Activated CD4-positive, alpha-beta T cell treated with anti-CD3 and anti-CD28 coated beads for 48 hours (primary cell): ENCODE results near the gene BATF3.
"Not testable (repeated sequence)": the region's sequence is repeated elsewhere in the genome, so short reads cannot be mapped to it uniquely, and the experiment has no call there.

ENCODE experiments used
- DNase-seq: peaks from one replicate; pipeline ENCODE4 v3.0.0-alpha.2; 2020

BATF3 gene

DNA sequence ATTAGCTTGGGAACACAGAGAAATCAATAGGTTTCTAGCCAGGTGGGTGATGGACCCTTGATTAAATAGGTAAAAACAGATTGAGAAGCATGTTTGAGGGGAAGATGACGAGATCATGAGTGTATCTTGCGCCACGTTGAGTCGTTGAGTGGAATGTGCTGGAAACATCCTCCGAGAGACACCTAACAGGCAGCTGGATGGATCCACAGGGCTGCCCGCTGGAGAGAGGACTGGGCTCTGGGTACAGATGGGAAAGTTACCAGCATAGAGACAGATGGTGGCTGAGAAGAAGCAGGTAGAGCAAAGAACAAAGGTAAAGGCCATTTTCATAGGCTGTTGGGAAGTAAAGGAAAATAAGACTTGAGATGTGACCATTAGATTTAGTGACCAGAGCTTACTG, 15.6 kb downstream of the BATF3 start:
- no peak for DNase-seq

DNA sequence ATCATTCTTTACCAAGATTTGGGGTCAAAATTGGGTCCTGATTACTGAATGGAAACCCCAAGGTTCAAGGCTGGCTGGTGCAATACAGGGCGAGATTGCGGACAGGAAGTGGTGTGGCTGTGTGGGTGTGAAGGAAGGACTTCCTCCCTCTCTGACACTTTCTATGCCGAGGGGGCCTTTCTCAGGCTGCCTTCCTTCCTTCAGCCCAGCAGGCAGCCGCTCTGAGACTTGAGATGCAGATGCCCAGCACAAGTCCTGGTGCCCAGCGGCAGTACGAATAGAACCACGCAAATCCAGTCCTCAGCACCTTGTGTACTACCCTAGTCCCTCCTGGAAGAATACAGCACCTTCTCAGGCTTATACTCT, 16.3 kb downstream of the BATF3 start:
- DNase-seq, result peak; percentile 71

DNA sequence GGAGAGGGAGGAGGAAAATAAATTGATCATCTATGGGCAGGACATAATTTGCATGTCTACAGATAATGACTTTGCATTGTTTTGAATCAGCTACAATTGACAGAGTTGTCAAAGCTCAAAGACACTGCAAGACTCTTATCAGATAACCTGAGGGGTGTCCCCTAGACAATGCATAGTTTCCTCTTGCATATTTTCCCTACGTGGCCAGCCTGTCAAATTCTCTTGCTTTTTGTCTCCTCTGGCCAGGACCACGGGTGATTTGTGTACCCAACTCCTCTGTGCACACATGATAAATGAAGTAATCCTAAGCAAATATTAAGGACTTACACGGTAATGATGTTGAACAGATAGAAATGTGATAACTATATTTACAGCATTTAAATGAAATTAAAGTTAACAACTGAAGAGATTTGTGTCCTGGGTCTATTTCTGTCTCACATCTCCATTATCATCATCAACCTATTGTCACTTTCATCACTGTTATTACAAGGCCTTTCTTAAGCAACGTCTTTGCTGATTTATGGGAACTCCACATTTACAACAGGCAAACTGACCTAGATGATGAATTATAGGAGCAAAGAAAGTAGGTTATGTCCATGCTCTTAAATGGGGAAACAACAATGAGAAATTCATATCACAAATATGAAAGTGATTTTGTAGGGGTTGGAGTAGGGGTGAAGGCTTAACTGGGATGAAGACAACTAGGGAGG, 18.8 kb downstream of the BATF3 start:
- no peak for DNase-seq

DNA sequence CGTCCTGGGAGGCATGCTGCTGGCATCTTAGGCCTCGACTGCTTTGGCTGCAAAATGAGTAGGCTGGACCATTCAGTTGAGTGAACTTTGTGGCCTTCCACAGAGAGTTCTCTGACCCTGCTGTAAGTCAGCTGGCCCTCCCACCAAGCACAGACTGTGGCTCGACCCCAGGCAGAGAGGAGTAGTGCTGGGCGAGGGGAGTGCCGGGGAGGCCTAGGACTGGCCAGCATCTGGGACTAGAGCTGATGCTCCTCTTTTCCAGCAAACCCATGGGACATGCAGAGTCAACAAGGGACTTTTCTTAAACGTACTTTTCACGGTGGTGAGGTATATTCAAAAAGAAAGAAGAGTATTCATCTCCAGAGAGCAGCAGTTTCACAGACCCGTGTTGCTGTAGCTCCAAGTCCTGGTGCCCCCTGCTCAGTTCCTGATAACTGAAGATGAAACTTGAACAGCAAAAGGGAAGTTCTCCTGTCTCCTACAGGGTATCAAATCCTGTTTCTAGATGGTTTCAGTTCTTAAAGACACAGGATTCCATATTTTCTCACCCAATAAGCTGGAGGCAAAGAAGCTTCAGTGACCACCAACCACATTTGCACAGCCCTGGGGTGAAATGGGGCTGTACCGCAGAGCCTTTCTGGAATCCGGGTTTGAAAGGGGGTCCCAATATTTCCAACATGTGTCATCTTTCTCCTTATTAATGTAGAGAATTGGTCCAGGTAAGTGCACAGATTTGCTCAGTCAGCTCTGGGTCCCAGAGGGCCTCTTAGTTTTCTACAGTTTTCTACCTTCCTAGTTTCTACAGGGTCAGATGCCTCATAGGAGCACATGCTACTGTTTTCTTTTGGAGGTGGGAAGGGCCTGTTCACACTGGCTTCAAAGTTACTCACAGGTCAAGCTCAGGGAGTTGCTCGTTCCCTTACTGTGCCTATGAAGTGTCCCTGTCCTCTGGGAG, 20.9 kb downstream of the BATF3 start:
- peak; percentile 59 for DNase-seq

DNA sequence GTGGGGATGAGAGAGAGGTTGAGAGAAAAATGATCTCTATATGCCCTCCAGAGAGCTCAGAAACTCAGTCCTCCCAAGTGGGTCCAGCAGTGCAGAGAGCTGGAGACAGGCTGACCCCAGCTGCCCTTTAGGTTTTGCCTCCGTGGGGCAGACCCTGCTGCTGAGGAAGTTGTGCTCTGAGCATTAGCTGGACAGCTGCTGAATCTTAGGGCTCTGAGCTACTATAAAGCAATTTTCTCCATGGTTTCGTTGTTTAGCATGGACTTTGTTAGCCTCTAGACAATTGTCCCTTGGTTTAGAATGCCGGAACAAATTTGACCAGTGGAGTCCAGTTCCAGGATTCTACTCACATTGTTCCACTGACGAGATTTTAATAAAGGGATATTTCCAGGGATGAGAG, 22.1 kb downstream of the BATF3 start:
- no peak for DNase-seq

DNA sequence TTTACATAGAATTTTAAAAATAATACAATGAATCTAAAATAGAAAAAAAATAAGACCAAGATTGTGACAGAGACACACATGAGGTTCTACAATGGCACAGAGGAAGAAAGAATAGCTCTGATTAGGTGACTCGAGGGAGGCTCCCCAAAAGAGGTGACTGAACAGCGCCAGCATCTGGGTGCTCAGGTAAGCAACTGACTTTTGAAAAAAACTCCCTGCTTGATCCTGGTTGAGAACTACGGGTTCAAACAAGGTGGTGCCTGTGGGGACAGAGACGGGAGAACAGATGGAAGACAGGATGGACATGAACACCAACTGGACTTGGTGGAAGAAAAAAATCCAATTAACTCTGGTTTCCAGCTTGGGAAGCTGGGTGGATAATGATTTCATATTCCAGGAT, 22.5 kb downstream of the BATF3 start:
- DNase-seq, result no peak

DNA sequence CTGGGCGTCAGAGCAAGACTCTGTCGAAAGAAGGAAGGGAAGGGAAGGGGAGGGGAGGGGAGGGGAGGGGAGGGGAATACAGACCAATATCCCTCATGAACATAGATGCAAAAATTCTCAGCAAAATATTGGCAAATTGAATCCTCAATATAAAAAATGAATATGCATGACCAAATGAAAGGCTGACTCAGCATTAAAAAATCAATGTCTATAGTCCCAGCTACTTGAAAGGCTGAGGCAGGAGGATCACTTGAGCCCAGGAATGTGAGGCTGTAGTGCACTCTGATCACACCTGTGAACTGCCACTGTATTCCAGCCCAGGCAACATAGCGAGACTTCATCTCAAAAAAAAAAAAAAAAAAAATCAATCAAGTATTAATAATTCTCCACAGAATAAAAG, 24.0 kb downstream of the BATF3 start:
- no peak for DNase-seq

DNA sequence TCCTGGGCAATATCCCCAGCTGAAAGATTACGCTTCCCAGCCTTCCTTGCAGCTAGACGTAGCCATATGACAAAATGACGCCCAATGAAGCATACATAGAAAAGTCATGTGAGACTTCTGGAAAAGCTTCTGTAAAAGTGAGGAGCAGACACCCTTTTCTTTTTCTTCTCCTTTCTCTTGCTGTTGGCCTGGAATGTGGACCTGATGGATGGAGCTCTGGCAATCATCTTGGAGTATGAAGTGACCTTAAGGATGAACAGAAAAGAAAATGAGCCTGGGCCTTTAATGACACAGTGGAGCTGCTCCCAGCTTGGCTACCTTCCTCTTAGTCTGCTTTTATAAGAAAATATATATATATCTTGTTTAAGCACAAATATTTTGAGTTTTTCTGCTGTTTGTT, 24.8 kb downstream of the BATF3 start:
- no peak for DNase-seq

DNA sequence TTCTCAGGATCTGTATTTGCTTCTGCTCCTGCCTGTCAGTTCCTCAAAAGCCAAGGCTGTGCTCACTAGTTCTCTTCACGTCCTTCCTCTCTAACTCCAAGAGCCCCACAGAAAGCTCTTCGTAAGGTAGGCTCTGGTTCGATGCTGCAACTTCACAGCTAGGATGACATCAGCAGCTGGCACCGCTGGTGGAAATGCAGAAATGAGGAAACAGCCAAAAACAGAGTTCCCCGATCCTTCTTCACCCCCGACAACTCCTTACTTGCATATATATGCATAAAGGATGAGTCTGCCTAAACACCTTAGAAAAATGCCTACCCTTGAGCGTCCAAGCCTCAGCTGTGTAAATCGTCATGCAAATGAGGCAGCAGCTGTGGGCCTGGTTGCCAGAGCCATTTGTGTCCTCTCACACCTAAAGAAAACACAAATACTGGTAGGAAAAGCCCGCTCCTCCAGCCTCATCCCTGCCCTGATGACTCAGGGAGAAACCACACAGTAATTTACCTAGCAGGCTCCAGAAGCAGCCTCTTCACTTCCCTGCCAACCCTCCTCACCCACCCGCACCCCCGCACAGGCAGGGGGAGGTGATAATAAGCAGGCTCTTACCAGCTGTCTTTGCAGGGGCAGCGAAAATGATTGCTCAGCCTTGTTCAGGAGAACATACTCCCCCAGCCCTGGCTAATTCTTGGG, 28.2 kb downstream of the BATF3 start:
- DNase-seq, result no peak

DNA sequence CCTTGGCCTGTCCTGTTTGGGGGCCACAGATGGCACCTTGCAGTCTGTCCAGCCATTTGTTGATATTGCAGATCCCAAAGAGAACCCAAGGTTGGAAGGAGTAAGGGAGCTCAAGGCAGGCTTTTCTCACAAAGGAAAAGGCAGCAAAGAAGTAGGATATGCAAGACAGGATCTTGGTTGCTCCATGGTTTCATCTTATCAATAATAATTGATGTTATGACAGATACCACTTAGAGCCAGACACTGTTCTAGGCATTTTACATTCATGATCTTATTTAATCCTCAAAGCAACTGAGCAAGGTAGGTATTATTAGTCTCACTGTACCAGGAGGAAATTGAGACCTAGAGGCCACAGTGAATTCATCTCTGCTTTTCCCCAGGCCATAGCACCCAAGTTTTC, 28.8 kb downstream of the BATF3 start:
- DNase-seq, result no peak

DNA sequence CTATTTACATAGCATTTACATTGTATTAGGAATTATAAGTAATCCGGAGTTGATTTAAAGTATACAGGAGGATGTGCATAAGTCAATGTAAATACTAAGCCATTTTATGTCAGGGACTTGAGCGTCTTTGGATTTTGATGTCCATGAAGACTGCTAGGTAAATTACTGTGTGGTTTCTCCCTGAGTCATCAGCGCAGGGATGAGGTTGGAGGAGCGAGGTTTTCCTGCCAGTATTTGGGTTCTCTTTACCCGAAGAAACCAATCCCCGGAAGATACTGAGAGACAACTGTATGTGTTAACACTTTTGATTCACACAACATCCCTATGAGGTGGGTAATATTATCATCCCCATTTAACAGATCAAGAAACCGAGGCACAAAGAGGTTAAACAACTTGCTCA, 29.3 kb downstream of the BATF3 start:
- no peak for DNase-seq

DNA sequence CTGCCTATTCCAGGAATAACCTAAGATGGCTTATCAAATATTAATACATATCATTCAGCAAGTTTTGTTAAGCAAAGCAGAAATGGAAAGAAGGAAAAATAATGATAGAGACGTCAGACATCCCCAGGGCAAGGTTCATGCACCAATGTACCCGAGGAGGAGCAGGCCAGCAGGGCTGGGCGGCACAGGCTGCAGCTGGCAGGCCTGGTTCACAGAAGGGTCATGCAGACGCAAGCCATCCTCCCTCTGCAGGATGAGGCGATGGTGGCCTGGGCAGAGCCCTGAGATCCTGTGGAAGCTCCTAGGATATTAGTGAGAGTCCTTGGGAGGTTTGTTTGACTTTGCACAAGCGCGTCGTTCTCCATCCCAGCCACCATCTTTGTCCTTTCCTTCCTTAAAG, 30.0 kb downstream of the BATF3 start:
- no peak for DNase-seq

DNA sequence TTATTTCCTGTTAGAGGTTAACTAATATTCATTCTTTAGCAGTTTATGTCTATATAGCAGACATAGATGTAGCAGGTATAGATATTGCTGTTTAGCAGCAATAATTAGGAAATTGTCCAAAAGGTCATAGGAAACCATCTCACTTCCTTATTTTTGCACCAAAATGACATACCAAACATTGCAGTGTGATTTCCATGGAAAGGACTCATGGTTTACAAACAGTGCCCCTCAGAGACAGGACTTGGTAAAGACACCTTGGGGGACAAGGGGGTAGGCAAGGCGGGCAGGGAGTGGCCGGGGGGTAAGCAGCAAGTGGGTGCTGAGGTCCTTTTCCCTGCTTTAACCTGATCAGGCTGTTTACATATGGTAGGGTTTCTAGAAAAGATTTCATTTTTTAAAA, 30.5 kb downstream of the BATF3 start:
- no peak for DNase-seq

DNA sequence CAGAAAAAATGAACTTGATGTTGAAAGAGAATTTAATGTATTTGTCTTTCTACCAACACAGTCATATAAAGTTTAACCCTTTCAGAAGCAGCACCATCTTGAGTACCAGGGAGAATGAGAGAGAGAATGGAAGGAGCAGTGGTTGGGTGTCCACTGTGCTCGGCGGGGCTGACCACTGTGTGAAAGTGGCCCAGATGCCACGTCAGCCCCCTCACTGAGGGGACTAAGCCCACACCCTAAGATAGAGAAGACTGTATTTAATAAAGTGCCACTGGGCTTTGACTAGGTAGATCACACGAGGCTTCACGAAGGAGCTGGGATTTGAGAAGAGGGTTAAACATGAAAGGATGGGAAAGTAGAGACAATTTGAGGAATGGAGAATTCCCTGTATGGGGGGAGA, 31.2 kb downstream of the BATF3 start:
- DNase-seq, result no peak

DNA sequence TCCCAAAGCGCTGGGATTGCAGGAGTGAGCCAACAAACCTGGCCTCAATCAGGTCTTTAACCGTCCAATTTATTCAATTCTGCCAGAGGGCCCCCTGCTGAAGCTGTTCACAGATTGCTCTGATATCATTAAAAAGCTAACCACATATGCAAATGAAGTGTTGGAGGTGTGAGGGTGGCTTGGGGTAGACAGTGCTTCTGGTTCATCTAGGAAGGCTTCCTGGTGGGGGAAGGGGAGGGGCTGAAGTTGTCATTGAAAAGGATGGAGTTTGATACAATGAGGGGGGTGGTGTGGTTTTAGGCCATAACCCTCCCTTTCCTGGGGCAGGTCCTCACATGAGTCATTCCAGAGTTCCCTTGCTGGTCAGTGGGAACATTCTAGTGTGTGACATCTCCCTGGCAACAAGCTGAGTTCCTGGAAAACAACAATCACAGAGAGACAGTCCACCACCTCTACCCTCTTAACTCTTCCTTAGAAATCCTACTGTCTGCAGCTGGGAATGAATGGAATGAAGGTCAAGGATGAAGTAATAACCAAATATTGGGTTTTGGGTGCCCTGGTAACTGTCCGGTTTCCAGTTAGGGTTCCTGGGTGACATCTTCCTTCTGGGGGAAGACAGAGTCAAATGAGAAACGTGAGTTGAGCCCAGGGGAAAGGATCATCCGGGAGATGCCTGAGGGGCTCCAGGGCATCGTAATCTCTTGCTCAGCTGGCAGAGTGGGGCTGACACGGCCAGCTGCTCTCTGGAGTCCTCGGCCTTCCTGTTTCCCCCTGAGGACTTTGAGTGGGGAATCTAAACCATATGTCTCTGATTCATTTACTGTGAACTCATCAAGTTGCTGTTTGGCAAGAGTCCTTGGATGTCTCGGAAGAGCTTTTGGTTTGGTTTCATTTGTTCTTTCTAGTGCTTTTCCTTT, 32.2 kb downstream of the BATF3 start:
- no peak for DNase-seq

DNA sequence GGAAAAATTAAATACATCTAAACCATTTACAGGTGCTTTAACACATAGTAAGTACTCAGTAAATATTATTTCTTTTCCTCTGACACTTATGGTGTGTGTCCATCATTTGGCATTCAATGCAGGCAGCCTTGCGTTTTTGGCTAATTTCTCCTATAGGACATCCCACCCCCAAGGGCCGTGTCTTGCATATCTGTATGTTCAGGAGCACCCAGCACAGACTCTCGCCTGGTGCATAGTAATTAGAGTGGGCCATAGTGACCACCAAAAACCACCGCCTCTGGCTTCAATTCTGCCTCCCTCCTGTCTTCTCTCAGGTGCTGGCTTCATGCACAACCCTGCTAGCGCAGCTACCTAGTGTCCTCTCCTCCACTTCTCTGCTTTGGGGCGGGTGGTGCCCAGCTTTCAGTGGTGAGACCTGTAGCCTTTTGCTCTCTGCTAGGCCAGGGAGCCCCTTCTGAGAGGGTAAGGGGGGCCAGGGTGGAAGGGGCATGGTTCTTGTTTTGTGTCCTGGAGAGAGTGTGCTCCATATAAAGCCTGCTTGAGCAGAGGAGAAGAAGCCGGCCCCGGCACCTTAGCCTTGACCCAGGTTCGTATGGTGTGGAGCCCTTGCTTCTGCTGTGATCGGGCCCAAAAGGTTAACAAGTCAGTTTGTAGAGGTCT, 33.4 kb downstream of the BATF3 start:
- no peak for DNase-seq

DNA sequence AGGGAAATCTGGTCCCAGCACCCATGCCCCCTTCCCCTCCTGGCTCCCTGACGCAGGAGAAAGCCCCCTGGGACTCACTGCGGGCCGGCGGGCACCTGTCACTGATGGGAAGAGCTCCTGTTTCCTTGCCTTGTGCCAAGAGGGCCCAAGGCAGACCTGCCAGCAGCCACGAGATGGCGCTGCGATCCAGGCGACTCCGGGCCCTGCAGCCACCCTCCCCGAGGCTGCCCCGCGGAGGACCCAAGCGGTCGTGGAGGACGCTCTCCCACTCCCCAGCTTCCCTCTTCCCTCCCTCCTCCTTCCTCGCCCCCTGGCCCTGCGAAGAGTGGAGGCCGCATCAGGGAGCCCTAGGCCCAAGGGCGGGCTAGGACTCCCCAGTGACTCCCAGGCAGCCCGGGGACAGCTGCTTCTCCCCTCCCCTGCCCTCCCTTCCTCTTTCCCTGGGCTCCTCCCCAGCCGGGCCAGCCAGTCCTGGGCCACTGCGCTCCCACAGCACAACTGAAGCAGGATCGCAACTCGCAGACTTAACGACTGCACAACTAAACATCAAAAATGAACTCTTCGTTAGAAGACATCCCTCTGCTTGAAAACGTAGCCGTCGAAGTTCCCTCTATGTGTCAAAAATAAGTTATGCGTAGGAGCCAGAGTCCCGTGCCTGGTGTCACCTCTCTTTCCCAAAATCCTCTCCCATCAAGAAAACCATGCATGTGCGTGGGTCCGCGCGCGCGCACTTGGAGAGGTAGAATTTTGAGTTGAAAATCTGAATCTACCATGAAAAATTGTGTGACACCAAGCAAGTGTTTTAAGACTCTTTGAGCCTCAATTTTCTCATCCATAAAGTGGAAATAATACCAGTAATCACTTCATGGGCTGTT, 34.2 kb downstream of the BATF3 start:
- peak; percentile 89 for DNase-seq

DNA sequence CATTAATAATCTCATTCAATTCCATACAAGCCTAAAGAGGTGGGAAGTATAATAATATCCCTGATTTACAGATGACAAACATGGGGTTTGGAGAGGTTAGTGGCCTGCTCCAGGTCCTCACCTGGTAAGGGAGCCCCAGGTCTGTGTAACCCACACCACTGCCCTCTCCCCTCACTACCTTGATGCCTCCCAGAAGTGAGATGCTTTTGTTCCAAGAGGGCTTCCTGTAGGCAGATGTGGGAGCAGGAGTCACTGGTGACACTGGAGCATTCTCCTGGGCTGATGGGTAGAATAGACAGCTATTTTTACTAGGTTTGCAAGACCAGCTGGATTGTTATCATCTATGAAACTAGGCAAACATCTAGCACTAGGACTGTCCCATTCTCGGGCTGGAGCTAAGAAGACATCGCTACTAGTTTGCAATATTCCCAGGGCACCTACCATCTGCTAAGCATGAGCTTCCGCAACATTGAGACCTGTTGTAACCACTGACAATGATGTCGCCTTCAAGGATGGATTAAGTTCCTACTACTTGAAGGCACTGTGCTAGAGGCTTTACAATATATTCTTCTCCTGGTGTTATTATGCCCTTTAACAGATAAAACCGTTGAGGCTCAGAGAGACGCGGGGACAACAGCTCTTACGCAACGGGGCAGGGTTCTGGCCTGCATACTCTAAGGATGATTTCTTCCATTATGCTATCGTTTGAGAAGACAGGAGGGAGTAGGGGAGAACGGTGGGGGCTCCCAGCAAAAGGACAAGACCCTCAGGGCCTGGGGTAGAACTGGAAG, 35.0 kb downstream of the BATF3 start:
- no peak for DNase-seq

DNA sequence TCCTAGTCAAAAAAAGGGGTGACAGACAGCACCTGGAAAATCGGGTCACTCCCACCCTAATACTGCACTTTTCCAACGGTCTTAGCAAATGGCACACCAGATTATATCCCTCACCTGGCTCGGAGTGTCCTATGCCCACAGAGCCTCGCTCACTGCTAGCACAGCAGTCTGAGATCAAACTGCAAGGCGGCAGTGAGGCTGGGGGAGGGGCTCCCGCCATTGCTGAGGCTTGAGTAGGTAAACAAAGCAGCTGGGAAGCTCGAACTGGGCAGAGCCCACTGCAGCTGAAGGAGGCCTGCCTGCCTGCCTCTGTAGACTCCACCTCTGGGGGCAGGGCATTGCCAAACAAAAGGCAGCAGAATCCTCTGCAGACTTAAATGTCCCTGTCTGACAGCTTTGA, 41.4 kb downstream of the BATF3 start:
- DNase-seq, result not testable (repeated sequence)

DNA sequence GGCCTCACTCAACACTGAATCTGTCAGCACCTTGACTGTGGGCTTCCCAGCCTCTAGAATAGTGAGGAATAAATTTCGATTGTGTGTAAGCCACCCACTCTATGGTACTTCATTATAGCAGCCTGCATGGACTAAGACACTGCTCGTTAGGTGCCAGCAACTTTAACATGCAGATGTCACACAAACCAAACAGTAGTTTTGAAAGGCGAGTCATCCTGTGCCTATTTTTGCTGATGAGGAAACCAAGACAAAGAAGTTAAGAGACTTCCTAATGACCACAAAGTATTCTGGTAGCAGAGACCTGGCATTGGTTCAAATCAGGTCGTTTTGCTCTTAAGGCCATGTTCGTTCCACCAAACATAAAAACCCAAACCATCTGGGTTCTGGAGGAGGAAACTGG, 42.9 kb downstream of the BATF3 start:
- DNase-seq, result no peak
